OCI-M1 (cell line): ENCODE measurements around the gene AQP9.
A peak's percentile ranks its signal among the peaks of the same experiment; 100 is the strongest.

ENCODE experiments used
- DNase-seq: peaks from one replicate; lab custom pipeline; 2025; lab: John Stamatoyannopoulos, UW

Gene AQP9

DNA sequence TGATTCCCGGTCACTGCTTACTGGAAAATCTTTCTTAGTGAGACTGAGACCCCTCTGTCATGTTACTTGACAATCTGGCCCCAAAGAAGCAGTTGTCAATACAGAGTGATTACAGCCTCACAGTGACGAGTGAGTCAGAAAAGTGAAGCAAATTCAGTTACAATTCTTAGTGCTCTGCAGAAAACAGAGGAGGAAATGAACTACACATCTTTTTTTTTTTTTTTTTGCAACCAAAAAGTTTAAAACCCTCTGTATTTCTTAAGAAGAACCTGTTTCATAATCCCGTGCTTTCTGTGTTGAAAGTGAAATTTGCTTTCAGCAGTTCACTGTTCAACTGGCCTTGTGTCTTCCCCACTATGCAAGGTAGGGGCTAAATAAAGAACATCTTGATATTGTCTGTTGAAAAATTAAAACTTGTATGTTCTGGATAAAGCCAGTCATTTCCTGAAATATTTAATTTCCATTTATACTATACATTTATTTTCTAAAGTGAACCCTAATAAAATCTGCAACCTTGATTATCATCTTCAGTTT lies 1.9 kb downstream of the AQP9 start:
- no peak for DNase-seq

DNA sequence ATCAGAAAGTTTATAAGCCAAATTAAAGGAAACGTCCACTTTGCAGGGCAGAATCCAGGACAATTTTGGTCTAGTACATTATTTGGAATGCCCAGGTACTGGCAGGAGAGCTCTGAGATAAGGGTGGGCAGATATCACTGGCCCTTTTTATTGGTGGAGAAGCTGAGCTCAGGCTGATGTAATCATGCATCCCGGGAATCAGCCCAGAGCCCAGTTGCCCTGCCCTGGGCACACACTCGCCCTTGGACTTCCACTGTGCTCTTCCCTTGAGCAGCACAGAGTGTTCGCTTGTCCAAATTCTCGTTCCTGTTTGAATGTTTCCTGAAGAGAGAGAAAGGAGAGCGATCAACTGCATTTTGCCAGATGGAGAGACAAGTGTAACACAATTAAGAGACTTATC lies 3.7 kb downstream of the AQP9 start:
- DNase-seq = no peak

GRCh38 chr15:58142827-58143461 lies 4.8 kb downstream of the AQP9 start:
- peak; percentile 46 for DNase-seq

DNA sequence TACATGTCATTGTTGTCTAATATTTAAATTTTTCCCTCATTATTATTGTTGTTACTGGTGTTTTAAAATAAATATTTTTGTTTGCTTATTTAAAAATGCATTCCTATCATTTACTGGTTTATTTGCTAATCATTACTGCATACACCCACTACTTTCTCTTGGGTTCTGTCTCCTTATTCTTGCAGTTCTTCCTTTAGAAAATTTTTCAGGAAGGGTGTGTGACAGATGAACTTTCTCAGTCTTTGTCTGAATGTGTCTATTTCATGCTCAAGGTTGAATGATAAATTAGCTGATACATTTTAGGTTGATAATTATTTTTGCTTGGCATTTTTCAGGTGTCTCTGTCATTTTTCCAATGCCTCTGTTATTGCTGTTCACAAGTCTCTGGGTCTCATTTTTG lies 7.4 kb downstream of the AQP9 start:
- no peak for DNase-seq

DNA sequence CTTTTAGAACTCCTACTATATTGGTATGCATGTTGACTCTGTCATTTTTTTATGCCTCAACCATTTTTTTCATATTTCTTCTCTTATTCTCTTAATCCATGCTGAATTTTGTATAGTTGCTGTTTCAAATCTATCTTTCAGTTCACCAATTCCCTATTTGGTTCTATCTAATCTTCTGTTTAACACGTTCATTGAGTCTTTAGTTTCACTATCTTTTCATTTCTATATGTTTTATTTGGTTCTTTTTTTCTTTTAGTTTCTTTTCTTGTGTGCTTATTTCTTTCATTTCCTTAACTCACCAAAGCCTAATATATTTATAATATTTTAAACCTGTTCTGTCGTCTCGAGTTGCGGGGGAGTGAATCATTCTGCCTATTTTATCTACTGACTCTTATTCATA lies 8.0 kb downstream of the AQP9 start:
- DNase-seq = no peak

GRCh38 chr15:58146749-58147148 lies 8.6 kb downstream of the AQP9 start:
- DNase-seq = no peak

DNA sequence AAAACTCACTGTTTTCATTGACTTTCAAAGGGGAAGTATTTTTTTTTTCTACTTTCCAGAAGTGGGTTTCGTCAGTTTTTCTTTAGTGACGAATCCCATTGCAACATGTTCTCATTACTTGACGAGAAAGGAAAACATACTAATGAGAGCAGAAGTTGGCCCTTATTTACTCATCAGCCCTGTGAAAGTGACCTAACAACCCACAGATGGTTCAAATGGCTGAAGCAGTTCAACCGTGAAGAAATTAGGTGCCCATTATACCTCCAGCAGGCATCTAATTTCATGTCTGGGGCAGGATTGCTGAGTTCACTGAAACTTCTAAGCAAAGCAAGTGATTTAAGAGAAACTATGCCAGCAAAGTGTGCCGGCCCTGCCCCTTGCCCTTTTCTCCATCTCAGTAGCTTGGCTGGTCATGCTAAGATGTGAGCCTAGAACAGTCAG lies 9.0 kb downstream of the AQP9 start:
- peak; percentile 39 for DNase-seq

DNA sequence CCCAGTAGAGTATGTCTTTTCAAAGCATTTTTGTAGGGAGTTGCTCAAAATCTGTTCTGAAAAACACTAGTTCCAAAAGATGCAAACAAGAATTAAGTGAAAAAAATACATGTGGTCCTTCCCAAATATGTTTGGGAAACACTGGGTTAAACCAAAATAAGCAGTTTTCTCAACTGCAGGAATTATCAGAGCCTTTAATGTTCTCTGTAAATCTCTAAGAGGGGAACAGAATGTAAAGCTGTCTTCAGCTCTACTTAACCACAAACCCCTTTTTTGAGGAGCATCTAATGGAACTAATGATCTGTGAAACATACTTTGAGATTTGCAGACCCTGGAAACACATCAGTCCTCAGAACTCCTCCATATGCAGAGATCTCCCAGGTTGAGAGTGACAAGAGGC lies 9.9 kb downstream of the AQP9 start:
- no peak for DNase-seq

DNA sequence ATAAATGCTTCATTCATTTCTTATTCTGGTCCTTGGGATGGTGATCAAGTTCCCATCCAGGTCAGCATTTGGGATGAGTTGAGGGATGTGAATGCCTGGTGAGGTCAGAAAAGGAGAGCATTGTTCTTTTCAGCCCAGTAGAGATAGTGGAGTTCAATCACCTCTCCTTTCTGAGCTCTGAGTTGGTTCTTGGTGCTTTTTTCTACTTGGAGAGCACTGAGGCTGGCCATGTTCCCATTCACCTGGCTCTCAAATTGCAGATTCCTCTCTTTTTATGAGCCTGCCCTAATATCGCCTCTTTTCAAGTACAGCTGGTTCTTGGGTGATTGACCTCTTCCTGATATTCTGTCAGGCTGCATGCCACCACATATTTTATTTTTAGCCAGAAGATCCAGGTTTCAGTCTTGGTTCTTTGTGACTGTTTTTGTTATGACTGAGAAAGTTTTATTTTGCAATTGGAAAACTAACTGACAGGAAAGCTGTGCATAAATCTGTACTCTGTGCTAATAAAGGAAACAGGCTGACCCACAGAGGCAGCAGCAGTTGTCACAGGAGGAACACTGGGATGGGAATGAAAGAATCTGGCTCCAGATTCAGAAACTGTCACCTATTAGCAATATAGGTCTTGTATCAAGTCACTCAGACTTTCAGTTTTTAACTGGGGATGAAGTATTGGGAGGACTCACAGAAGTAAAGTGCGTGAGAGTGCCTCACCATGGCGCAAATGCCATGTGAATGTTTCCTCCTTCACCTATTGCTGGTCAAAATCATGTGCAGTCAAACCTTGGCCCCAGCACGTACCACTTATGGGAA lies 10.7 kb downstream of the AQP9 start:
- DNase-seq = no peak

- no peak for DNase-seq
These were observed 16.6 kb downstream of the AQP9 start for GRCh38 chr15:58154769-58155168.

GRCh38 chr15:58159827-58160386 lies 21.7 kb downstream of the AQP9 start:
- DNase-seq = no peak

GRCh38 chr15:58161436-58161930 lies 23.3 kb downstream of the AQP9 start:
- no peak for DNase-seq

- no peak for DNase-seq
These were observed 25.8 kb downstream of the AQP9 start for GRCh38 chr15:58163985-58164384.

GRCh38 chr15:58164926-58165325 lies 26.7 kb downstream of the AQP9 start:
- DNase-seq = no peak

DNA sequence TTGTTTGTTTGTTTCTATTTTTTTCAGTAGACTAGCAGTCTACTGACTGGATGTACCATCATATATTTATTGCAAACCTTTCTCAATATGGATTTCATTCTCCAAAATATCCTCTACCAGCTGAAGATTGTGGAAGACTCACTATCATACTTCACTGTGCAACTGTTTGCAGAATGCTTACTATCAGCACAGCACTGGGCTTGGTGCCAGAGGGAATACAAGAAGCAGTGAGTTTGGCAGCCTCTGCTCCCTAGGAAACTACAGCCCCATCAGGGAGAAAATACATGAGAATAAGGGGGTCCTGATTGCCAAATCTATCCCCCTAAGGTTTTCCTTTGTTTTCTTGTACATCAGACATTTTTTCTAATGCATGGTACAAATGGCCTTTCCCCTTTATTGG lies 27.5 kb downstream of the AQP9 start:
- DNase-seq = no peak

- no peak for DNase-seq
These were observed 29.0 kb downstream of the AQP9 start for GRCh38 chr15:58167095-58167691.

- DNase-seq = no peak
These were observed 31.8 kb downstream of the AQP9 start for GRCh38 chr15:58169934-58170333.

- DNase-seq = no peak
These were observed 33.4 kb downstream of the AQP9 start for GRCh38 chr15:58171476-58172061.

DNA sequence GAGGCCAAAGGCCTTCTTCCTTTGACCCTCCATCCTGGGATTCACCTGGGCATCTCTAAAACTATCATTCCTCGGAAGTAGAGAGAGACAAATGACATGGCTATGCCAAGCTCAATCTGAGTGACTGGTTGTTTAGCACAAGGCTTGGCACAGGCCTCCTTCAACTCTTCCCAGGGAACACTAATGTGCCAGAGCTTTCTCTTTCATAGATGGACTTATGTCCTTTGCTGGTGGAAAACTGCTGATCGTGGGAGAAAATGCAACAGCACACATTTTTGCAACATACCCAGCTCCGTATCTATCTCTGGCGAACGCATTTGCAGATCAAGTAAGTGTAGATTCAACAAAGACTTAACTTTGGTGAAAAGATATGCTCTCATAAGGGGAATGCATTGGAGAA lies 36.5 kb downstream of the AQP9 start:
- no peak for DNase-seq

DNA sequence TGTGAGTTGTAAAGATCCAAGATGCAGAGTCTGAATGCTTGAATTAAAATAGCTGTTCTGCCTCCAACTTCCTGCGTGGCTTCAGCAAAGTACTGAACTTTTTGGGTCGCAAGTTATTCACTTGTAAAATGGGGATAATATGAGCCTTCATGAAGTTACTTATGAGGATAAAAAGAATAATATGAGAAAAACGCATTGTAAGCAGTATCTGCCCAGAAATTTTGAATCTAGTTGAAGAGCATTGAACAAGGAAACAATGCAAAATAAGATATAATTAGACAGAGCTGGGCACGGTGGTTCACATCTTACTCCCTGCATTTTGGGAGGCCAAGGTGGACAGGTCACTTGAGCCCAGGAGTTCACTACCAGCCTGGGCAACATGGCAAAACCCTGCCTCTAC lies 37.8 kb downstream of the AQP9 start:
- no peak for DNase-seq

GRCh38 chr15:58178668-58179067 lies 40.5 kb downstream of the AQP9 start:
- no peak for DNase-seq

DNA sequence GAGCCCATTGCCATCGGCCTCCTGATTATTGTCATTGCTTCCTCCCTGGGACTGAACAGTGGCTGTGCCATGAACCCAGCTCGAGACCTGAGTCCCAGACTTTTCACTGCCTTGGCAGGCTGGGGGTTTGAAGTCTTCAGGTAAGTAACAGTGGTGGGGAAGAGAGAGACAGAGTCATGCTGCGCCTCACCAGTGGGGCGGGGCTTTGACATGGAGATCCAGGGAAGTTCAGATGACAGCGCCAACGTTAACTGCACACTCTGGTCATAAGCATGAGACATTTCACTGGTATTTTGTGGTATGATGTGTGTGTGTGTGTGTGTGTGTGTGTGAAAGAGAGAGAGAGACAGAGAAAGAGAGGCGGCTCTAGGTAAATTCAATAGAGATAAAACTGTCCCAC lies 41.0 kb downstream of the AQP9 start:
- no peak for DNase-seq
